GM12878 (cell line): ENCODE results near the gene ZNF331. TPM values are rescaled to one million over a fixed set of nuclear protein-coding genes. Genes with fewer than 3 reads are reported as not detected.

ENCODE experiments used
- ATAC-seq: fragments of 200-7000 bp; cut with Tn5 transposase; 3 replicates; pipeline ENCODE4 v1.9.1; 2020; ENCODE audit warnings: mild to moderate bottlenecking, moderate library complexity
- BruUV-seq: library from RNA; stranded (reverse); fragments of 400-500 nt; replicated peaks from 2 replicates; lab custom pipeline; 2021; lab: Mats Ljungman, UMichigan
- CTCF ChIA-PET: fragments of 300-600 bp; sonication (Branson Sonifier 250); formaldehyde crosslinking; extraction: SDS; loops from one replicate; lab custom pipeline; 2021; ENCODE audit warnings: inconsistent platforms; lab: Yijun Ruan, JAX
- POLR2A ChIA-PET: fragments of 350-600 bp; formaldehyde crosslinking; extraction: SDS; loops from one replicate; lab custom pipeline; 2021; ENCODE audit warnings: inconsistent platforms; lab: Charles Lee
- RAD21 ChIA-PET: fragments of 300-600 bp; sonication (Branson Sonifier 250); formaldehyde crosslinking; loops from one replicate; lab custom pipeline; 2023; ENCODE audit warnings: antibody characterized with exemption; ENCODE audit not compliant: unreplicated experiment; lab: Charles Lee
- SMC1A ChIA-PET: fragments of 300-600 bp; sonication (Branson Sonifier 250); formaldehyde crosslinking; loops from one replicate; lab custom pipeline; 2023; ENCODE audit not compliant: unreplicated experiment, uncharacterized antibody; lab: Charles Lee
- DNase-seq: peaks from one replicate; pipeline ENCODE4 v3.0.0-alpha.2; 2011; ENCODE audit warnings: low read depth, low spot score
- FAIRE-seq: peaks from 3 replicates; lab custom pipeline; 2011; peaks lifted over from hg19 to GRCh38; lab: Jason Lieb, UNC
- H2AFZ ChIP-seq: 2 replicates; pipeline ENCODE4 v1.6.0; 2011; ENCODE audit warnings: low read depth, low read length, control low read depth; ENCODE audit not compliant: control insufficient read depth
- H3K27ac ChIP-seq: 2 replicates; pipeline ENCODE4 v1.5.1; 2011; ENCODE audit warnings: control low read depth; ENCODE audit not compliant: control insufficient read depth, insufficient read depth
- H3K27me3 ChIP-seq, 2 experiments: replicated peaks in 1 of 2; 2 replicates each; pipeline versions ENCODE4 v1.6.0 to v1.6.1; 2011; ENCODE audit warnings: low read length in 1 of 2; ENCODE audit not compliant: control insufficient read depth in 2 of 2, insufficient read depth in 2 of 2
- H3K36me3 ChIP-seq, 2 experiments: 2 replicates each; pipeline ENCODE4 v1.5.1; 2011; ENCODE audit warnings: low read length in 1 of 2; ENCODE audit not compliant: control insufficient read depth in 2 of 2, insufficient read depth in 2 of 2
- H3K4me1 ChIP-seq: 2 replicates; pipeline ENCODE4 v1.6.1; 2011; ENCODE audit warnings: mild to moderate bottlenecking, low read length, moderate library complexity, mixed read lengths; ENCODE audit not compliant: control insufficient read depth, insufficient read depth
- H3K4me2 ChIP-seq: 2 replicates; pipeline ENCODE4 v1.6.0; 2011; ENCODE audit warnings: control low read depth; ENCODE audit not compliant: control insufficient read depth, insufficient read depth
- H3K4me3 ChIP-seq: fragments of 200-600 bp; sonication (generic); 2 replicates; pipeline ENCODE4 v1.5.1; 2016
- H3K79me2 ChIP-seq: 2 replicates; pipeline ENCODE4 v1.6.0; 2011; ENCODE audit warnings: low read length; ENCODE audit not compliant: control insufficient read depth, insufficient read depth
- H3K9ac ChIP-seq: 2 replicates; pipeline ENCODE4 v1.8.0; 2011; ENCODE audit warnings: low read length, control low read depth, mixed read lengths; ENCODE audit not compliant: control insufficient read depth, insufficient read depth
- H3K9me3 ChIP-seq: replicated peaks from 3 replicates; pipeline ENCODE4 v1.5.1; 2011; ENCODE audit warnings: mild to moderate bottlenecking, low read length; ENCODE audit not compliant: control insufficient read depth, insufficient read depth
- H4K20me1 ChIP-seq: 2 replicates; pipeline ENCODE4 v1.6.0; 2011; ENCODE audit not compliant: control insufficient read depth, insufficient read depth
- BCL11A ChIP-seq: IDR thresholded peaks from 2 replicates; pipeline ENCODE4 v1.6.1; 2011; ENCODE audit warnings: low read depth, low read length
- BCLAF1 ChIP-seq: fragments of 450-650 bp; IDR thresholded peaks from 2 replicates; pipeline ENCODE4 v1.6.1; 2017; ENCODE audit warnings: antibody characterized with exemption, mild to moderate bottlenecking, moderate library complexity
- CEBPB ChIP-seq, 2 experiments: fragments of 150-350 bp in 1 of 2; IDR thresholded peaks; 2 replicates each; pipeline ENCODE4 v1.6.1; 2012 to 2014; ENCODE audit warnings: low read depth in 2 of 2, low read length in 2 of 2, borderline replicate concordance in 1 of 2, inconsistent platforms in 1 of 2
- IRF3 ChIP-seq: fragments of 450-650 bp; IDR thresholded peaks from 2 replicates; pipeline ENCODE4 v1.6.1; 2014; ENCODE audit warnings: mild to moderate bottlenecking
- IRF4 ChIP-seq: IDR thresholded peaks from 2 replicates; pipeline ENCODE4 v1.6.1; 2011; ENCODE audit warnings: low read depth, low read length
- MEF2A ChIP-seq: IDR thresholded peaks from 2 replicates; pipeline ENCODE4 v1.6.1; 2011; ENCODE audit warnings: low read depth, mild to moderate bottlenecking, low read length, moderate library complexity; ENCODE audit not compliant: insufficient read depth
- PAX8 ChIP-seq: fragments of 450-650 bp; IDR thresholded peaks from 2 replicates; pipeline ENCODE4 v1.6.1; 2017; ENCODE audit warnings: mild to moderate bottlenecking, moderate library complexity
- POLR2A ChIP-seq: IDR thresholded peaks from 2 replicates; pipeline ENCODE4 v1.6.1; 2011; ENCODE audit warnings: low read depth, mild to moderate bottlenecking, low read length
- SREBF2 ChIP-seq: IDR thresholded peaks from 2 replicates; pipeline ENCODE4 v1.6.1; 2012; ENCODE audit warnings: mild to moderate bottlenecking, low read length
- SUPT20H ChIP-seq: IDR thresholded peaks from 2 replicates; pipeline ENCODE4 v1.6.1; 2011; ENCODE audit warnings: low read depth, mild to moderate bottlenecking, low read length, moderate library complexity, borderline replicate concordance; ENCODE audit not compliant: control insufficient read depth
- TAF1 ChIP-seq: IDR thresholded peaks from 2 replicates; pipeline ENCODE4 v1.6.1; 2011; ENCODE audit warnings: mild to moderate bottlenecking, low read depth, low read length, borderline replicate concordance
- ZNF24 ChIP-seq: fragments of 450-650 bp; IDR thresholded peaks from 2 replicates; pipeline ENCODE4 v1.6.1; 2017; ENCODE audit warnings: antibody characterized with exemption, mild to moderate bottlenecking
- ZNF384 ChIP-seq: IDR thresholded peaks from 2 replicates; pipeline ENCODE4 v1.6.1; 2012; ENCODE audit warnings: low read depth, mild to moderate bottlenecking, low read length, improper control_type of control experiment, borderline replicate concordance
- WGBS: methylation state at CpG from one replicate; pipeline ENCODE4 v1.1.6; 2016; ENCODE audit warnings: low lambda C conversion rate; ENCODE audit not compliant: insufficient replicate concordance, insufficient coverage; ENCODE audit errors: missing lambda C conversion rate; 5-methylcytosine and 5-hydroxymethylcytosine counted together
- in situ Hi-C: fragments of 300-500 bp; cut with MboI; formaldehyde crosslinking; loops from 9 replicates; pipeline ENCODE4 v1.14.3; 2018; ENCODE audit warnings: mixed read lengths
- intact Hi-C: fragments of 100-400 bp; cut with micrococcal nuclease; formaldehyde crosslinking; loops from one replicate; pipeline ENCODE4 v1.14.2; 2022; ENCODE audit not compliant: unreplicated experiment
- polyA plus RNA-seq, 11 experiments: library from polyadenylated mRNA; depleted of rRNA in 4 of 11; unstranded in 6 of 11; stranded (reverse) in 5 of 11; fragments of >200 nt; fragmentation: Nextera tagmentation in 4 of 11; fragmentation: Illumina TruSeq in 1 of 11; extraction: Ambion mirVana in 4 of 11; extraction: Trizol in 1 of 11; gene quantifications; 1 replicate in 1 of 11; 2 replicates in 10 of 11; pipeline versions ENCODE4 v1.2.1 to v1.2.3, GENCODE V29; 2011 to 2016; ENCODE audit warnings: inconsistent platforms in 2 of 11, missing spikeins in 2 of 11, low read depth in 1 of 11
- total RNA-seq, 4 experiments: library from RNA; depleted of rRNA in 3 of 4; stranded (reverse); fragments of >200 nt in 3 of 4; fragmentation: Illumina TruSeq in 1 of 4; extraction: Trizol in 1 of 4; gene quantifications; 2 replicates each; pipeline versions ENCODE4 v1.2.1 to v1.2.3, GENCODE V29; 2013 to 2021

ZNF331 gene
- total and polyA plus RNA-seq, 10 of the 15 experiments (the other 5 are each of a cell fraction or from before 2014, with no cell fraction given) = 2.6 to 11.5 (median 5.3) TPM

GRCh38 chr19:53598361-53598760 is 60.4 kb downstream of the ZNF331 start:
- Histone ChIP-seq H3K9me3 (no peaks in the 10 kb centered on the region; the same call in 2 of the 3 replicates), H3K4me2 (no peak overlapping the region), H3K9ac (no peak overlapping the region), H4K20me1 (no peaks in the 10 kb centered on the region), H3K36me3 (no peaks in the 10 kb centered on the region), H3K4me1 (no peaks in the 10 kb centered on the region), H3K4me3 (no peak overlapping the region), H3K79me2 (no peaks in the 10 kb centered on the region), H3K27me3 (no peaks in the 10 kb centered on the region), H2AFZ (no peak overlapping the region), H3K27ac (no peak overlapping the region)
- WGBS = 67% methylated on average over 10 of the region's 10 CpGs
- no TSS peak for BruUV-seq
- ChIA-PET POLR2A (no interaction called here), RAD21 (no interaction called here), CTCF (no interaction called here), SMC1A (no interaction called here)
- ATAC-seq = no peak
- TF ChIP-seq POLR2A = no peak
- TF ChIP-seq PAX8 = no peak
- no peak for TF ChIP-seq ZNF24
- no peak for TF ChIP-seq BCLAF1
- TF ChIP-seq TAF1 = no peak
- TF ChIP-seq BCL11A = no peak
- no peak for DNase-seq
- intact Hi-C loops (no loop called here), in situ Hi-C loops (no loop called here)
- FAIRE-seq = no peak

- SMC1A ChIA-PET = no interaction called here
- FAIRE-seq (no peak), ATAC-seq (no peak), DNase-seq (no peak)
- no peaks in the 10 kb centered on the region for H4K20me1 ChIP-seq
- H3K36me3 ChIP-seq = no peaks in the 10 kb centered on the region
- H2AFZ ChIP-seq = no peak overlapping the region
- H3K27ac ChIP-seq = no peak overlapping the region
- no peak overlapping the region for H3K4me2 ChIP-seq
- RAD21 ChIA-PET = no interaction called here
- CTCF ChIA-PET = no interaction called here
- no peaks in the 10 kb centered on the region for H3K79me2 ChIP-seq
- in situ Hi-C loops = no loop called here
- no peak for TF ChIP-seq ZNF384
- no peak for TF ChIP-seq IRF3
- no peak for TF ChIP-seq MEF2A
- TF ChIP-seq CEBPB (IDR thresholded peaks at IDR 0.05; ENCODE audit: borderline replicate concordance in 1 of 2, low read depth in 2 of 2, low read length in 2 of 2) = no peak
- no peak for TF ChIP-seq SREBF2
- TF ChIP-seq IRF4 = no peak
- no peak for TF ChIP-seq SUPT20H
- no peak for TF ChIP-seq BCL11A
- H3K4me3 ChIP-seq = no peak overlapping the region
- POLR2A ChIA-PET = no interaction called here
- no TSS peak for BruUV-seq
- no peaks in the 10 kb centered on the region for H3K27me3 ChIP-seq
- WGBS = 32% methylated on average over 4 of the region's 4 CpGs
- no peak overlapping the region for H3K9ac ChIP-seq
- H3K4me1 ChIP-seq = no peaks in the 10 kb centered on the region
- no peaks in the 10 kb centered on the region; the same call in 2 of the 3 replicates for H3K9me3 ChIP-seq
- intact Hi-C loops = no loop called here
These were observed 62.3 kb downstream of the ZNF331 start for GRCh38 chr19:53600217-53600616.
